Measurements from ENCODE around the gene ANKRD52.

DNA sequence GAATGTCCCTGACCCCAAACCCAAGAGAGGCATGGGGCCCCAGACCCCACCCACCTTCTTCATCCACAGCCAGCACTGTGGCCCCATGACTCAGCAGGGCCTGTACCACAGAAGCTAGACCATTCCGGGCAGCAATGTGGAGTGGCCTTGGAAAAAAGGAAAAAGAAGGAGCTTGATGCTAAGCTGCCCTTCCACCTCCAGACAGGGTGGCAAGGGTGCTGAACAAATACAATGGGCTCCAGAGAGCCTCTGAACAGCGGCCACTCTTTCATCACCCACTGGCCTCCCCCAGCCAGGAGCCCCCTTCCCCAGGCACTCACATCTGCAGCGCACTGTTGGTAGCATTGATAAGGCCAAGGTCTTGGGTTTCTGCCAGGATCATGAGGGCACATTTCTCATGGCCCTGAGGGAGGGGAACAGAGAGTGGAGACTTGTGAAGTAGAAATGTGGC, 14.4 kb downstream of the ANKRD52 start:
- TF ChIP-seq, protein P1, sequence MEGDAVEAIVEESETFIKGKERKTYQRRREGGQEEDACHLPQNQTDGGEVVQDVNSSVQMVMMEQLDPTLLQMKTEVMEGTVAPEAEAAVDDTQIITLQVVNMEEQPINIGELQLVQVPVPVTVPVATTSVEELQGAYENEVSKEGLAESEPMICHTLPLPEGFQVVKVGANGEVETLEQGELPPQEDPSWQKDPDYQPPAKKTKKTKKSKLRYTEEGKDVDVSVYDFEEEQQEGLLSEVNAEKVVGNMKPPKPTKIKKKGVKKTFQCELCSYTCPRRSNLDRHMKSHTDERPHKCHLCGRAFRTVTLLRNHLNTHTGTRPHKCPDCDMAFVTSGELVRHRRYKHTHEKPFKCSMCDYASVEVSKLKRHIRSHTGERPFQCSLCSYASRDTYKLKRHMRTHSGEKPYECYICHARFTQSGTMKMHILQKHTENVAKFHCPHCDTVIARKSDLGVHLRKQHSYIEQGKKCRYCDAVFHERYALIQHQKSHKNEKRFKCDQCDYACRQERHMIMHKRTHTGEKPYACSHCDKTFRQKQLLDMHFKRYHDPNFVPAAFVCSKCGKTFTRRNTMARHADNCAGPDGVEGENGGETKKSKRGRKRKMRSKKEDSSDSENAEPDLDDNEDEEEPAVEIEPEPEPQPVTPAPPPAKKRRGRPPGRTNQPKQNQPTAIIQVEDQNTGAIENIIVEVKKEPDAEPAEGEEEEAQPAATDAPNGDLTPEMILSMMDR (IDR thresholded peaks at IDR 0.05; ENCODE audit: insufficient read depth, low read length, poor library complexity, severe bottlenecking) = no peak
- no peak for TF ChIP-seq EZH2phosphoT487 (conservative IDR thresholded peaks at IDR 0.05; ENCODE audit: low read length)

Measured in SU-DHL-6 (cell line).